ENCODE data around the gene MPST.

Gene MPST

DNA sequence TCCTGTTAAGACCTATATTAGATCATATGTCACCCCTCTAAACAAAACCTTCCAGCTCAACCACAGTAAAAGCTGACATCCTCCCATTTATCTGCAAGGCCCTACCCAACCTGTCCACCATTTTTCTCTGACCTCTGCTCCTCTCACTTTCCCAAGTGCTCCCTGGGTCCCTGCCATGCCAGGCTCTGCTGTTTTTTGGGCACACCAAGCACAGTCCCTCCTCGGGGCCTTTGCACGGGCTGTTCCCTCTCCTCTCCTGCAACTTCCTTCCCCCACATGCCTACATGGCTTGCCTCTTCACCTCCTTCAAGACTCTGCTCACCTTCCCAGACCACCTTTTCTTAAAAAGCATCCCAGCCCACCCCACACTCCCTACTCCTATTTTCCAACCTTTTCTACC lies 10.1 kb upstream of the MPST start:
- H3K9ac ChIP-seq (ENCODE audit: low read length): no peak overlapping the region
- H3K9me3 ChIP-seq (ENCODE audit: insufficient read depth, low read length): no peaks in the 10 kb centered on the region
- no peak overlapping the region for H3K27ac ChIP-seq (ENCODE audit: low read length)
- no peaks in the 10 kb centered on the region for H3K36me3 ChIP-seq (replicated peaks; ENCODE audit: low read depth, low read length)
- peaks cover 49% of the 10 kb centered on the region for H3K27me3 ChIP-seq (ENCODE audit: low read depth, low read length)
- H3K79me2 ChIP-seq (ENCODE audit: low read length): no peaks in the 10 kb centered on the region
- no peak overlapping the region for H3K4me2 ChIP-seq (ENCODE audit: low read length)
- TF ChIP-seq, protein P1, sequence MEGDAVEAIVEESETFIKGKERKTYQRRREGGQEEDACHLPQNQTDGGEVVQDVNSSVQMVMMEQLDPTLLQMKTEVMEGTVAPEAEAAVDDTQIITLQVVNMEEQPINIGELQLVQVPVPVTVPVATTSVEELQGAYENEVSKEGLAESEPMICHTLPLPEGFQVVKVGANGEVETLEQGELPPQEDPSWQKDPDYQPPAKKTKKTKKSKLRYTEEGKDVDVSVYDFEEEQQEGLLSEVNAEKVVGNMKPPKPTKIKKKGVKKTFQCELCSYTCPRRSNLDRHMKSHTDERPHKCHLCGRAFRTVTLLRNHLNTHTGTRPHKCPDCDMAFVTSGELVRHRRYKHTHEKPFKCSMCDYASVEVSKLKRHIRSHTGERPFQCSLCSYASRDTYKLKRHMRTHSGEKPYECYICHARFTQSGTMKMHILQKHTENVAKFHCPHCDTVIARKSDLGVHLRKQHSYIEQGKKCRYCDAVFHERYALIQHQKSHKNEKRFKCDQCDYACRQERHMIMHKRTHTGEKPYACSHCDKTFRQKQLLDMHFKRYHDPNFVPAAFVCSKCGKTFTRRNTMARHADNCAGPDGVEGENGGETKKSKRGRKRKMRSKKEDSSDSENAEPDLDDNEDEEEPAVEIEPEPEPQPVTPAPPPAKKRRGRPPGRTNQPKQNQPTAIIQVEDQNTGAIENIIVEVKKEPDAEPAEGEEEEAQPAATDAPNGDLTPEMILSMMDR (IDR thresholded peaks at IDR 0.05; ENCODE audit: low read depth, low read length): no peak
- no peaks in the 10 kb centered on the region for H4K20me1 ChIP-seq (ENCODE audit: insufficient read depth, low read length)
- no peak overlapping the region for H3K4me3 ChIP-seq (ENCODE audit: low read length)
- H2AFZ ChIP-seq (ENCODE audit: low read depth, low read length): no peak overlapping the region
- H3K4me1 ChIP-seq (ENCODE audit: low read length): no peaks in the 10 kb centered on the region

DNA sequence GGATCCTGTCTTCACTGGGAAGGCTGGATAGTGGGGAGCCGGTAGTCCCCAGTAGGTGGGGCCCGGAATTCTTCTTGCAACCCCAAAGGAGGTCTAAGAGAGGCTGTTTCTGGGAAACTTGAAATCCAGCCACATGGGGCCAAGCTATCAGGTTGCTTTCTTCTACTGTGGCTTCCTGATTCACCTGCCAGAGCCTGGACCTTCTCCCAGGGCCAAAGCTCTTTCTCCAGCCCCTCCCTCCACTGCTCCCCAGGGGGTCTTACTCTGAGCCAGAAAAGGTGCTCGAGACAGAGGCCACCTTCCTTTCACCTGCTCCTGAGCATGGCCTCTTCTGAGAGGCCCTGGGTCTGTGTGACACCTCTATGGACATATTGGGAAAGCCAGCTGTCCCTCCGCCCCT lies 9.4 kb upstream of the MPST start:
- H3K4me1 ChIP-seq (ENCODE audit: low read length): no peaks in the 10 kb centered on the region
- H3K9ac ChIP-seq (ENCODE audit: low read length): no peak overlapping the region
- no peak overlapping the region for H3K27ac ChIP-seq (ENCODE audit: low read length)
- no peak overlapping the region for H3K4me3 ChIP-seq (ENCODE audit: low read length)
- H3K27me3 ChIP-seq (ENCODE audit: low read depth, low read length): peaks cover 47% of the 10 kb centered on the region
- no peaks in the 10 kb centered on the region for H3K9me3 ChIP-seq (ENCODE audit: insufficient read depth, low read length)
- H3K79me2 ChIP-seq (ENCODE audit: low read length): no peaks in the 10 kb centered on the region
- TF ChIP-seq, protein P1 (IDR thresholded peaks at IDR 0.05; ENCODE audit: low read depth, low read length): no peak
- TF ChIP-seq EZH2phosphoT487 (IDR thresholded peaks at IDR 0.05; ENCODE audit: low read depth): no peak
- H4K20me1 ChIP-seq (ENCODE audit: insufficient read depth, low read length): no peaks in the 10 kb centered on the region
- no peak overlapping the region for H3K4me2 ChIP-seq (ENCODE audit: low read length)
- no peak overlapping the region for H2AFZ ChIP-seq (ENCODE audit: low read depth, low read length)
- H3K36me3 ChIP-seq (replicated peaks; ENCODE audit: low read depth, low read length): no peaks in the 10 kb centered on the region

DNA sequence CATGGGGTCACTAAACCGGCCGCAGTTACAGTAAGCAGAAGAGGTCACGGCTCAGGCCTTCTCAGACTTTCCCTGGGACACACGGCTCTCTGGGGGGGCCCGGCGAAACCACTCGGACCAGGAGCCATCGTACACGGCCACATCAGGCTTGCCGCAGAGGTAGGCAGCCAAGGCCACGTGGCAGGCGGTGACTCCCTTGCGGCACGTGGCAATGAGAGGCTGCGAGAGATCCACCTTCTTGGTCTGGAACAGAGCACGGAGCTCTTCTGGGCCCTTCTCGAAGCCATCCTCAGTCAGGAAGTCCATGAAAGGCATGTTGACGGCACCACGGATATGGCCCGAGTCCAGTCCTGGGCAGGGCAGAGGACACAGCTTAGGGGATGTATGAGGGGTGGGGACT lies 8.6 kb upstream of the MPST start:
- H3K9ac ChIP-seq (ENCODE audit: low read length): no peak overlapping the region
- H3K4me2 ChIP-seq (ENCODE audit: low read length): no peak overlapping the region
- H4K20me1 ChIP-seq (ENCODE audit: insufficient read depth, low read length): no peaks in the 10 kb centered on the region
- H3K27ac ChIP-seq (ENCODE audit: low read length): no peak overlapping the region
- no peaks in the 10 kb centered on the region for H3K4me1 ChIP-seq (ENCODE audit: low read length)
- H3K4me3 ChIP-seq (ENCODE audit: low read length): no peak overlapping the region
- TF ChIP-seq, protein P1 (IDR thresholded peaks at IDR 0.05; ENCODE audit: low read depth, low read length): no peak
- TF ChIP-seq EZH2phosphoT487 (IDR thresholded peaks at IDR 0.05; ENCODE audit: low read depth): no peak
- no peak overlapping the region for H2AFZ ChIP-seq (ENCODE audit: low read depth, low read length)
- peaks cover 39% of the 10 kb centered on the region for H3K27me3 ChIP-seq (ENCODE audit: low read depth, low read length)
- no peaks in the 10 kb centered on the region for H3K79me2 ChIP-seq (ENCODE audit: low read length)
- no peaks in the 10 kb centered on the region for H3K9me3 ChIP-seq (ENCODE audit: insufficient read depth, low read length)
- no peaks in the 10 kb centered on the region for H3K36me3 ChIP-seq (replicated peaks; ENCODE audit: low read depth, low read length)

DNA sequence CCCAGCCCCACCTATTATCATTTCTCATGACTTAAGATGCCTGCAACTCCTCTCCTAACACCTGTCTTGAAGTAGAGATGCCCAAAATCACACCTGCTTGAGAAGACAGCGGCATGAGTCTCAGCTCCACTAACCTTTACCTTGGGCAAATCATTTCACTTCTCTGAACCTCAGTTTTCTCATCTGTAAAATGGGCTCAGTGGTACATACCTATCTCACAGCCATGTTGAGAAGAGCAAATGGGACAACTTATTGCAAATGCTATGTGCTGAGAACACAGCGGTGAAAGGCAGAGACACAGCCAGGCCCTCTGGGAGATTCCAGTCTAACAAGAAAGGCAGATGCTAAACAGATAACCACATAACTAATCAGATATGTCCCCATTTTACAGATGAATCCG lies 8.1 kb upstream of the MPST start:
- H3K9me3 ChIP-seq (ENCODE audit: insufficient read depth, low read length): no peaks in the 10 kb centered on the region
- H3K27ac ChIP-seq (ENCODE audit: low read length): no peak overlapping the region
- no peaks in the 10 kb centered on the region for H3K4me1 ChIP-seq (ENCODE audit: low read length)
- H3K27me3 ChIP-seq (ENCODE audit: low read depth, low read length): peaks cover 34% of the 10 kb centered on the region
- TF ChIP-seq, protein P1 (IDR thresholded peaks at IDR 0.05; ENCODE audit: low read depth, low read length): no peak
- no peak for TF ChIP-seq EZH2phosphoT487 (IDR thresholded peaks at IDR 0.05; ENCODE audit: low read depth)
- no peak overlapping the region for H3K4me2 ChIP-seq (ENCODE audit: low read length)
- no peak overlapping the region for H2AFZ ChIP-seq (ENCODE audit: low read depth, low read length)
- H3K79me2 ChIP-seq (ENCODE audit: low read length): no peaks in the 10 kb centered on the region
- no peak overlapping the region for H3K4me3 ChIP-seq (ENCODE audit: low read length)
- no peak overlapping the region for H3K9ac ChIP-seq (ENCODE audit: low read length)
- no peaks in the 10 kb centered on the region for H4K20me1 ChIP-seq (ENCODE audit: insufficient read depth, low read length)
- no peaks in the 10 kb centered on the region for H3K36me3 ChIP-seq (replicated peaks; ENCODE audit: low read depth, low read length)

Data from OCI-LY3 (cell line).